GM12873 (cell line): ENCODE measurements around the gene ADAR.

Experiments used
- CTCF ChIP-seq: IDR thresholded peaks from 2 replicates; pipeline ENCODE4 v1.5.1; 2012; ENCODE audit warnings: low read depth, mild to moderate bottlenecking, moderate library complexity, low read length, control low read depth; ENCODE audit not compliant: insufficient read depth; ENCODE audit errors: missing control alignments

Gene ADAR

GRCh38 chr1:154579374-154579773, 28.6 kb downstream of the ADAR start:
- no peak for TF ChIP-seq CTCF

GRCh38 chr1:154578058-154578418, 29.9 kb downstream of the ADAR start:
- no peak for TF ChIP-seq CTCF

GRCh38 chr1:154577346-154578057, 30.5 kb downstream of the ADAR start:
- no peak for TF ChIP-seq CTCF

GRCh38 chr1:154575951-154576566, 31.9 kb downstream of the ADAR start:
- TF ChIP-seq CTCF = no peak

- no peak for TF ChIP-seq CTCF
Measured at GRCh38 chr1:154575147-154575927, 32.6 kb downstream of the ADAR start.

GRCh38 chr1:154574716-154575115, 33.3 kb downstream of the ADAR start:
- TF ChIP-seq CTCF = no peak

GRCh38 chr1:154573168-154573510, 34.8 kb downstream of the ADAR start:
- no peak for TF ChIP-seq CTCF
